Activated CD8-positive, alpha-beta memory T cell treated with anti-CD3 and anti-CD28 coated beads for 48 hours (primary cell): ENCODE measurements around the gene PNP.
A peak's percentile ranks its signal among the peaks of the same experiment; 100 is the strongest.
"Not testable (repeated sequence)": the region's sequence is repeated elsewhere in the genome, so short reads cannot be mapped to it uniquely, and the experiment has no call there.

Source experiments
- DNase-seq, 3 experiments: peaks; one replicate each; pipeline ENCODE4 v3.0.0-alpha.2; 2020; ENCODE audit warnings: low read depth in 2 of 3, low spot score in 2 of 3

The PNP gene

DNA sequence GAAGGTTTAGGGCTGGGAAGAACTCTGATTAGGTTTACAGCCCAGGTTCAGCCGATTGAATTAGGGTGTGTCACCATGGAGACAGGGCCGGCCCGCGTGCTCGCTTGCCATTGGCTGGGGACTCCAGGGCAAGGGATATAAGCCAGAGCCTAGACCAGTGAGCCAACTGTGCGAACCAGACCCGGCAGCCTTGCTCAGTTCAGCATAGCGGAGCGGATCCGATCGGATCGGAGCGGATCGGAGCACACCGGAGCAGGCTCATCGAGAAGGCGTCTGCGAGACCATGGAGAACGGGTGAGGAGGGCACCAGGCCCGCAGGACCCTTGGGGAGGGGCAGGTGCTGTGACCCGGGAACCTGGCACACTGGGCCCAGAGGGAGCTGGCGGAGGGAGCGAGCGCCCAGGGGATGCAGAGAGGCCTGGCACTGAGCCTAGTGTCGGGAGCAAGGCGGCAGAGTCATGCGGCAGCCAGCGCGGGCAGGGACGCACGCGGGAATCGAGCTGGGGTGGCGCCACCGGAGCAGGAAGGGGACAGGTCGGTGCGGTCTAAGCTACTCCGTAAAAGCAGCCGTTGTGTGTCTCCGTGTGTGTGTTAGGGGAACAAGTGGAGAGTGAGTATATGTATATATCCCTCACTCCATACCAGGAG is at the start of gene PNP:
Gene PNP (plus strand): TSS at position 165 of the 648 bp plus-strand sequence. CDS start 119 bp downstream, at position 284.
- peak; percentile 66 to 83 (median 79) for DNase-seq

- no peak for DNase-seq
Observed at GRCh38 chr14:20419419-20419818, 49.8 kb upstream of the PNP start.

DNA sequence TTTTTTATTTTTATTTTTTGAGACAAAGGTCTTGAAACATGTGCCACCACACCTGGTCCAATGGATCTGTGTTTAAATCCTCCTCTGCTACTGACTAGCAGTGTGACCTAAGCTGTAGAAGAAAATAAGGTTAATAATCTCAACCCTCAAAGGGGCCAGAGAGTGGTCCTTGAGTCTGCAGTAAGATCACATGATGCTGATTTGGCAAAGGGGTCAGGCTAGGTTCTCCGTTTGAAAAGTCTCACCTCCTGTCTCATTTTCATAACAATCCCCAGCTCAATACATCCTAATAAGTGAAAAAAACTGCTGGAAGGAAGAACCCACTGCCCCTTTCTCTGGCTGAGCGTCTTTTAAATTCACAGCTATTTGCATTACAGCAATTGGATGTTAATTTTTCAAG is 47.9 kb upstream of the PNP start:
- DNase-seq, result no peak

DNA sequence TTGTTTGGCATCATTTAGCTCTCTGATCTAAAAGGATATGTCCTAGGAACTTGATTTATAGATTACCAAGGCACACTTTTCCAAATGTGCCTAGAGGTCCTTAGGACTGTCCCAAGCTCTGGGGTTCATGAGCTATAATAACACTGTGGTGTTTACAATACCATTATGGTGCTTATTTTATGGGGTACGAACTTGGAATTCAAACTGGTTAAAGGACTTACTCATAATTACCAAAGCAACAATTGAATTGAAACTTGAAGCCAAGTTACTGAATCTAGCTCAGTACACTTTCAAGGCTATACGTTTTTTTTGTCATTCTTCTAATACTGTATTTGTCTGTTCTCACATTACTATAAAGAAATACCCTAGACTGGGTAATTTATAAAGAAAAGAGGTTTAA is 46.3 kb upstream of the PNP start:
- no peak for DNase-seq

DNA sequence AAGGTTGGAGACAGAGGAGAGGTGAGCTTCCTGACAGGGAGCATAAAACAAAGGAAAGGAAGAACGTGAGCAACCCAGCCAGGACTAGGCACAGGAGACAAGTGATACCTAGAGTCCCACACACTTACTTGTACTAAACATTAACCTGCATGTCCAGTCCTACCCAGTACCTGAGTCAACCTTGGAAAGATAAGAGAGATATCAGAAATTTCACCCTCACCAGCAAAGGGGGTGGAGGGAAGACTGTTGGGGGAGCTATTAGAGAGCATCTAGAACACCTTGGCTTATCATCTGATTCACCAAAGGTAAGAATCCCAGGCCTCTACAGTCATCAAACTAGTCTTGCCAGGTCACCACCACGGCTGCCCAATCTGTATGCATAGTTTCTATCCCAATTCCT is 44.4 kb upstream of the PNP start:
- DNase-seq, result no peak

GRCh38 chr14:20427231-20428009 is 41.8 kb upstream of the PNP start:
- DNase-seq, result no peak

DNA sequence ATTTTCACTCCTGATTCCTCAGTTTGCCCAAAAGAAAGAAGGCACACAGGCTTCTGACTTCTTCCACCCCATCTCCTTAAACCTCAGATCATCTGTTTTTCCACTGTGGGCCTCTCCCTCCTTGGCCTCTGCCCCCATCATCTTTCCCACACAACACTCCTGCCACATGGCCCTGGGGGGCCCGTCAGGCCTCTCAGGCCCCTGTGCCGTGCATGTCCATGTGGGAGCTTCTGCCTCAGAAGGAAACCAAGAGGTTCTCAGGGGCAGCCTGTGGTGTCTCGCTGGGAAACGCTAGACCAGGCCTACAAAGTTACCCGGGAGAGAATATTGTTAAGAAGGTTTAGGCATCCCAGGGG is 41.2 kb upstream of the PNP start:
- no peak for DNase-seq

DNA sequence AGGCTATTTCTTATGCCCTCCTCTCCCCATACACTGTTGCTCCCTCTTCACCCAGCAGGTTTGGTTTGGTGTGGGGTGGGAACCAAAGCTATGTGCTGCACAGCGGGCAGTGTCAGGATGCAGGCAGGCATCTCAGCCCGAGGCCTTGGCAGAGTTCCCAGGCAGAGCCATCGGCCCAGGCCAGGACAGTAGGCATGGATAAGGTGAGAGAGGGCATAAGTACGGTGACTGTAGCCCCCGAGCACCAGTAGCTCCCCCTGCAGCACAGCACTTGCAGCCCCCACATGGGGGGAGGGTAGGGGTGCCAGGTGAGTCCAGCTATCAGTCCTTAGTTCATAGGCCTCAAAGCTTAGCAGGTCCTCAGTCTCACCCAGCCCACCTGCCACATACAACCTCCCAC is 40.4 kb upstream of the PNP start:
- no peak for DNase-seq

GRCh38 chr14:20429801-20430669 is 39.2 kb upstream of the PNP start:
- no peak for DNase-seq

DNA sequence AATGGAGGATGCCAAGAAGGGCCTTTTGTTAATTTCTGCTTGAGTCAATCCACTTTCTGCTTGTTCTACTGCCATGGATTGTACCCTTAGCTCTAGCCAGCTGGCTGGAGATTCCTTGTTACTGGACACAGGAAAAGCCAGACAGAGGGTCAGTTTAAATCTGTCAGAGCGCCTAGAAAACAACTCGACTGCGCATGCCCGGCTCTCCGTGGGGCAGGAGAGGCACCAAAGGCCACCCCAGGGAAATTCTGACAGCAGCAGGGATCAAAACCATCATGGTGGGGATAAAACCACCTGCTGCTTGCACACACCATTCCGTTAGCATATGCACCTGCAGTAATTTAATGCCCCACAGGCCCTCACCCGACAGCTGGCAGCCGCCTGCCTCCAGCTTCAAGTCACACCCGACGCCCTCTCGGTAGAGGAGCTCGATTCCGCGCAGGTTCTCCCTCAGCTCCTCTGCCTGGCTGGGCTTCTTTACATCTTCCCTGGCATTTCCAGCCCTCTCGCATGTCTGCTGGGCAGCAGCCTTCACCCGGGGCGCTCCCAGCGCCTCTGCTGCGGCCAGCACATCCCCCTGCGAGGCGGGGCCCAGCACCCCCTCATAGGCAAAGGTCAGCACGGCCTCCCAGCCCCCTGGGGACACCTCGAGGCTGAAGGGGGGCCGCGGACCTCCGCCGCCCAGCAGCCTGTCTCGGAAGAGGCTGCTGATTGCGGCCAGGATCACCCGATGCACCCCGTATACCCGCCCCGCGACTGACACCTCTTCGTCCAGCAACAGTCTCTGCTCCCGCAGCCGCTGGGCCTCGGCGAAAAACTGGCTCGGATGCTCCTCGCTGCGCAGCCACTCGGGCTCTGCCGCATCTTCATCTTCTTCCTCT is 34.3 kb upstream of the PNP start:
- DNase-seq, result no peak

DNA sequence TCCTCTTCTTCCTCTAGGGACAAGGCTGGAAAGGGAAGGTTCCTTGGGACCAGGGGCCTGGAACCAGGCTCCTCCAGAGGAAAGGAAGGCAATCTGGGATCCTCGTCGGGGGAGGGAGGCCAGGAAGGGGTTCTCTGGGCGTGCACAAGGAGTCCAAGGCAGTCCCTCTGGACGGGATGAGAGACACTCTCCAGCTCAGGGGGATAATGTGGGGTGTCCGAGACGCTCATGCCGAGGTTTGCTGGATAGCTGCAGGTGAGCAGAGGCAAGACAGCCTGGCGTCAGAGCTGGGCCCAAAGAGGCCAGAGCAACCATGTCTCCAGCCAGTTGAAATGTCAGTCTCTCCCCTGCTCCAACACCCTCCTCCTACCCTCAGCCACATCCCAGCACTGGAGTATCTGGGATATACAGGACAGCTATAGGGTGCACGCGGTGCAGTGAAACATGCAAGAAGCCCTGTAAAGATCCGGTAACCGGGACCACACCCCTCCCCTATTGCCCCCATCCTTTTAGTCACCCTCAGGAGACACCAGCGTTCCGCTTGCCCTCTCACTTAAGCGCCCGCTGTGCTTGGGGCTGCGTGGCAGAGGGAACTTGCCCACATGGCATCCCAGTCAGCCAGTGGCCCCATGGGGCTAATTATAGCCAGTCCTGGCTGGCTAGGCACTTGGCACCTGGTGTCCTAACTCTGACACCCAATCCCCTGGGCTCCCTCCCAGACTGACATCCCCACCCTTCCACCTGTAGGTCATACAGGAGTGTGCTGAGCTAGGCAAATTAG is 33.4 kb upstream of the PNP start, which contains the start of gene KLHL33:
Gene KLHL33 (minus strand): TSS at position 585 of the 781 bp plus-strand sequence. CDS start 355 bp downstream, at position 230.
- no peak for DNase-seq

DNA sequence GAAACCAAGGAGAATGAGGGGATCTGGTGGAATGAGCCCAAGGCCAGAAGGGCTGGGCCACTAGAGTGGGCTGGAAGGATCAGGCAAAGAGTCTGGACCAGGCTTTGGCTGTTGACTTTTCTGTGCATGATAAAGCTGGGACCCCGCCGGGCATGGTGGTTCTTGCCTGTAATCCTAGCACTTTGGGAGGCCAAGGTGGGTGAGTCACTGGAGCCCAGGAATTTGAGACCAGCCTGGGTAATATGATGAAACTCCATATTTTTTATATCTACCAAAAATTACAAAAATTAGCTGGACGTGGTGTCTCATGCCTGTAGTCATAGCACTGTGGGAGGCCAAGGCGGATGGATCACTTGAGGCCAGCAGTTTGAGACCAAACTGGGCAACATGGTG is 32.8 kb upstream of the PNP start:
- no peak for DNase-seq

DNA sequence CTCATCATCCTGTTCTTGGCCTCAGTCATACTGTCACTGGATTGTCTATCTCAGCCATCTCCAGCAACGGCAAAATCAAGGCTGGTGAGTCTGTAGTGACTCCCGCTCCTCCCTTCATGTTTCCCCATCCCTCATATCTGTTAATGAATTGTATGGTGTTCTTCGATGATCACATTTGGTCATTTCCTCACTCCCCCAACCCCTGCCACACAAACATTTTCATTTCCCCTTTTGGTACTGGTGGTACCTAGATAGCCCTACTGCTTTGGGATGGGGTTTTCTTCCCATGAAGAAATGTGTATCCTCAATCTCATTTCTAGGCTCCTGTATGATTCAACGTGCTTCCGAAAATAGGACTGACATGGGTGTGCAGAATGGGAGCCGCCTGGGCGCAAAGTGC is 30.5 kb upstream of the PNP start:
- DNase-seq, result no peak

- no peak for DNase-seq
Observed at GRCh38 chr14:20440465-20440864, 28.7 kb upstream of the PNP start.

- no peak for DNase-seq
Observed at GRCh38 chr14:20440882-20441281, 28.3 kb upstream of the PNP start.

DNA sequence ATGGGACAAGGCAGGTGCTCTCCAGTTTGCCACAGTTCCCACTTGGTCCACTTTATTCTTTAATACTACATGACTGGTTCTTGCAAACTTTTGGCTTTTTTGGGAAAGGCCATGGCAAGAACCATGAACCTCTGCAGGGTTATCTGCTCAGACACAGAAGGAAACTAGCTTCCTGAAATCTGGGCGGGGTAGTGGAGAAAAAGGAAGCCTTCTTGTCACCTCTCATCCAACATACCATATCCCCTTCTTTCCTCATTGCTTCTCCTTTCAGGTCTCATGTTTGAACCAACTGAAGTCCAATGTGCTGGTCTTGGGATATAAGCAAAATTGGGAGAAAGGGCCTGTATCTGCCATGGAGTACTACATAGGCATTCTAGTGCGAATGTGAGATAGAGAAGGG is 27.7 kb upstream of the PNP start:
- no peak for DNase-seq

- DNase-seq, result not testable (repeated sequence)
Observed at GRCh38 chr14:20443650-20444049, 25.6 kb upstream of the PNP start.

DNA sequence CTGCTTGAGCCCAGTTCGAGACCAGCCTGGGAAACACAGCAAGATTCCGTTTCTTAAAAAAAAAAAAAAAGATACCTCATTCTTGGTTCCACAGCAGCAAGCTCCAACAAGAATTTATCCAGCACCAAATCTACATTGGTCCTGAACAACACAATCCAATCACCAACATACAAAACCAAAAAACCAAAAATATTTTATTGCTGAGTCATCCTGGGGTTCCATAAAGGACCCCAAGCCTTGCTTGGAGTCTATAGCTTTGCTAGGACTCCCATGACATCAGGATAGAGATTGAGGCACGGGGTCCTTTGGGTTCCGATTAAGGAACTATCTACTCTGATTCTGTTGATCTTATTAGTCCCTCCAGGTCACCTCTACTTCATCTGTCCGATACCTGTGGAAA is 22.3 kb upstream of the PNP start:
- no peak for DNase-seq

GRCh38 chr14:20452831-20453230 is 16.4 kb upstream of the PNP start:
- DNase-seq, result not testable (repeated sequence)
